ENCODE measurements around the gene PTPA.

GRCh38 chr9:129137292-129138143 is 26.3 kb downstream of the PTPA start:
- no peak for TF ChIP-seq GATA2 (IDR thresholded peaks at IDR 0.05; ENCODE audit: low read depth, low read length)
- TF ChIP-seq GATA3 (IDR thresholded peaks at IDR 0.05; ENCODE audit: low read depth, low read length): no peak
